Superior temporal gyrus (tissue), 1 donor: ENCODE measurements around the gene PPP1R26.

Experiments
- DNase-seq: peaks from one replicate; pipeline ENCODE4 v3.0.0-alpha.2; 2016; ENCODE audit errors: extremely low spot score

Gene PPP1R26

DNA sequence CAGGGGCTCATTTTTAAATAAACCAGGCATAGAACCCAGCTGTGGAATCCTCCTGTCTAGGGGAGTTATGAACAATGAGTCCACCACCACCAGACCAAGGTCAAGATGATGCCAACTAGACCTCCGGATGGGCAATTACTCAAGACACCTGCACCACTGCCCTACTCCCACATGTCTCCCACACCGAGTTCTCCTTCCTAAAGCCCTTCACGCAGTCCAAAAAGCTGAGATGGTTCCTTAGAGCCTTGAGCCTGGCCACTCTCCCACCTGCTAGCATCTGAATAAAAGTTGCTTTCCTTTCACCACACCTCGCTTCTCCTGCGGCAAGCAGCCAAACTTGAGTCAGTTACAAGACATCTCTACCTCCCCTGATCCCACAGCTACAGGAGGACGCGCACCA lies 15.4 kb upstream of the PPP1R26 start:
- DNase-seq = no peak

DNA sequence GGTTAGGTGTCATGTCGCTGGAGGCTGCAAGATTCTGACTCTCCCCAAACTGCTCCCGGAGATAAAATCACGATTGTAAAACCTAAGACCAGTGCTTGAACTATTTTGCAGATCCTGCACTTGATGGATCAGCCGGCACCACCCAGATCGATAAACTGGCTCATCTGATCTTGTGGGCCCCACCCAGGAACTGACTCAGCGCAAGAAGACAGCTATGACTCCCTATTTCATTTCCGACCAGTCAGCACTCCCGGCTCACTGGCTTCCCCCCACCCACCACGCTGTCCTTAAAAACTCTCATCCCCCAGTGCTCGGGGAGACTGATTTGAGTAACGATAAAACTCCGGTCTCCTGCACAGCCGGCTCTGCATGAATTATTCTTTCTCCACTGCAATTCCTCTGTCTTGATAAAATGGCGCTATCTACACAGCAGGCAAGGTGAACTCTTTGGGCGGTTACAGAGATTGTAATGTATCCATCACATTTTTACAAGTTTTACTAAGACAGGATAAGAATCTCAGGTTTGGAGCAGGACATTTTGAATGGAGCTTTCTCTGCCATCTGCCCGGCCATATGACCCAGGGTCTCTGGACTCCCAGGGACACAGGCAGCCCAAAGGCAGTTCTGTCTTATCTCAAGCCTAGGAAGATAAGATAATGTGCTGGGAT lies 10.6 kb upstream of the PPP1R26 start:
- no peak for DNase-seq

DNA sequence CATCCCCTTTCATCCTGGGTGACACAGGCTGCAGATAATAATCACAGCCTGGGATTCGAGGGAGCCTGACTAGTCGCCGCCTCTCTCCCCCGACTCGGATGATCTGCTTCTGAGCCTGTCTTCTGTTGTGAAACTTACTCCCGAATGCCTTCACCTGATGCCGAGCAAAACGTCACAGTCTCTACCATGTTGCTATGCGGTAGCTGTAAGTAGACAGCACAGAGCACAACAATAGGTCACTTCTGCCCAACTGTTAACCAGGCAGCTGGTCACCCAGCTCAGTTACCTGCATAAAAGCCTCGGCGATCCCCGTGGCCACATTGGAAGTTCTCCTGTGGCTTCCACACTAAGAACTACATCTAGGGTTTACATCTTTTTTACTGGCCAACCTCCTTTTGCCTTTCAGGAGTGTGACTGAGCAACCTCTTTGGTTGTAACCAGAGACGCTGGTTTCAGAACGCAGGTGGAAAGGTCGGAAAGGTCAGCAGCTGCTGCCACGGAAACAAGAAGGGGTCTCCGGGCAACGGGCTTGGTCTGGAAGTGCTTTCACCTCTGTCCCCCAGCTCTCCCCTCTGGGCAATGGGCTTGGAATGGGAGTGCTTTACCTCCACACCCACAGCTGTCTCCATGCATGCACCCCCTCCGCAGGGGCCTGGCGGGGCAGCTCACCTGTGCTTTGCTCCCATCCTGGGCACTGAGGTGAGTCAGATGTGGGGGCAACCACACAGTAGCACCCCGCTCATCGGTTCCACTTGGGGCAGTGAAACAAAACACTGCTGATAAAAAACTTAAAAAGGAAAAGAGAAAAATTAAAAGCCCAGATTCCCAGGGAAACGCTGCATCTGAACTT lies 7.6 kb upstream of the PPP1R26 start:
- no peak for DNase-seq

DNA sequence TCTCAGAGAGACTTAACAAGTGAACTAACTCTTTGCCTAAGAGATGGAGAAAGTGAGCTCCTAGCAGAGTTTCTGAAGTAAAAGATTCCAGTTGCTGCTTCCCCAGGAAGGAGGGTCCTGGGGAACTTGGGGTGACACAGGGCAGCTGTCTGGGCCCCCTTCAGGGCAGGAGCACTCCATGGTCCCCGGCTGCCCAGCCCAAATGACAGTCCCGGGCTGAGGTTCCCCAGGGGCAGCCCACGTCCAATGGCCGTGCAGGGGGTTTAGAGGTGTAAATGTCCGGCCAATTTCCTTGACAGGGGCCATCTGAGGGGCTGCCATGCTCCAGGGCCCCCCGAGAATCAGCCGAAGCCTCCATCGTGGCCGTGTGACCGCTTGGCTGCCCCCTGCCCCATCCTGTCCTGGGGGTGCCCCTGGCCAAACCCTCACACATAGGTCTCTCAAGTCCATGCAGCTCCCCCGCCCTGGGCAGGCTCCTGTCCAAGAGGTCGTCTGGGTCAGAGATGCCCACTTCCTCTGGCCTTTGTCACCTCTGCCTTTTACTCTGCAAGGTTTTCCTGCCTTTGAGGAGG lies 5.5 kb upstream of the PPP1R26 start:
- DNase-seq = no peak

DNA sequence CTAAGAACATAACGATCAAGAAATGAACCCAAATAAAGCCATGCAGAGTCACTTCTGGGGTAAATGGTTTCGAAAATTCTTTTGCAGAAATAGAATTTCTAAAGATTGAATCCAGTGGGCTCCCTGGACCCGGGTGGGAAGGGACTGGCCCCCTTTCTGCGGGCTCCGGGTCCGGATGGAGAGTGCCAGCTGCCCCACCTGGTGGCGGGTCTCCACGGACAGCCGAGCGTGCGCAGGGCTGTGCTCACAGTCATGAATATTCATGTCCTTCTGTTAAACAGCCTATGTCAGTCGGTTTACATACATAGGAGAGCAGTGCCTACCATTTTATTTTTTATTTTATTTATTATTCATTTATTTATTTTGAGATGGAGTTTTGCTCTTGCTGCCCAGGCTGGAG lies 4.7 kb upstream of the PPP1R26 start:
- peak; percentile 52 for DNase-seq

DNA sequence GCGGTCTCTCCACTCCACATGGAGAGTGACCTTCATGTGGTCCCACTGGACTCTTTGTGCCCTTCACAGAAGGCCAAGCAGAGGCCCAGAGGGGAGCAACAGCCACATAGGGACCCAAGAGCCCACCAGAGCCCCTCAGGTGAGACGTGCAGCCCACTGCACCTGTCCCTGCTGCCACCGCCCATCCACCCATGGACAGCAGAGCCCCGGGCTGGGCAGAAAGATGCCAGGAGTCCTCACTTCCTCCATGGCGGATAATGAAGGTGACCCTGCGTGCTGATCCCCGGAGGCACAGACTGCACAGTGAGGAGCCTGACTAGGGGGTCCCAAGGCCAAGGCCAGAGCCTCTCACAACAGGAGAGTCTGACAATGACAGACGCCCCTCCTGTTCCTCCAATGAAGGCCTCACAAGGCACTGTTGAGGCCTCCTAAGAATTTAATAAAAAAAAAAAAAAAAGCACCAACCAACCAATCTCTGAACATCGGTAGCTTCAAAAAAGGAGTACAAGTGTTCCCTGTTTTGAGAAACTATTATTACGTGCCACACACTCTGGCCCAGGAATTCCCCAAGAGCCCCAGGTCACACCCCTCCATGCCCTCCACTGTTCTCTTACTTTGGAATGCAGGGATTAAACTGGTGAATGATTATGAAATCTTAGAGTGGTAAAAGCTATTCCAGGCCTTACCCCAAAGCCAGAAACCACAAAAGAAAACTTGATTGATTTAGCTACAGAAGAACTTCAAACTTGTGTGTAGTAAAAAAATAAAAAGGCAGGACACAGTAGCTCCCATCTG lies 2.8 kb upstream of the PPP1R26 start:
- DNase-seq = no peak

DNA sequence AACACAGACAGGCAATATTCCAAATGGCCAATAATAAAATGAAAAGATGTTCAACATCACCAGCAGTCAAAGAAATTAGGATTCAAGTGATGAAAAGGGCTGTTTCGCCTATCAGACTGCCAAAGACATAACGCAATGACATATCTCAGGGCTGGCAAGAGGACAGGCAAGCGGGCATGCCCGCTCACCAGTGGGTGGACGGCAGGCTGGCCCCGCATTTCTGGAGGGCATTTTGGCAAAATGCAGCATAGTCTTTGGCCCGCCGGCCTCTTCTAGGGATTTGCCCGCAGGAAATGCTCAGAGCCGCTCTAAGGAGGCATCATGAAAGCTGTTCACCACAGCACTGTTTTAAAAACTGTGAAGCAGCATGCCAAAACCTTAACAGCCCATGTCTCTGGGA lies 1.4 kb upstream of the PPP1R26 start:
- DNase-seq = no peak

DNA sequence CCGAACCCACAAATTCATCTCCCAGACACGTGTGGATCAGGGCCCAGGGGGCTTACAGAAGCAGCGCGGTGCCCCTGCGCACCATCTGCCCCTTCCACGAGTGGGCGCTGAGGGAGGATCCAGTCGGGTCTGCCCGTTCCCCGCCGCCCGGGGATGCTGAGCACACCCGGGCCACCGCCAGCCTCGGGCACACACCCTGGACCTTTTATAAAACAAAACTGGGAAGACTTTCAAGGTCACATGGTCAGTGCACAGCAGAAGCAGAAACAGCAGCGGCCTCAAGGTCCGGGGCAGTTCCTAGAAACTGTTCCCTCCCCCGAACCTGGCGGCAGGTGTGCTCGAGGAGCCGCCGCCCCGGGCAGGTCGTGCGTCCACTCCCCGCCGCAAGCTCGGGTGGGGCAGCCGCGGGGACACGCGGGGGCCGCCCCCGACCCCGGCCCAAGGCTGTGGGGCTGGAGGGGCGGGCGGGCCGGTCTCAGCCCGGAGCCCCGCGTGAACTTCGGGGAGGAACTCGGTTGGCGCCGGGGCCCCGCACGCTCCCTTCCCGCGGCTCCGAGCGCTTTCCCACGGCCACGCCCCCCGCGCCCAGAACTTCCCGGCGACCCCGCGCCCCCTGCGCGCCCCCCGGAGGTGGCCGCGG lies 633 bp upstream of the PPP1R26 start:
- DNase-seq = peak; percentile 35

DNA sequence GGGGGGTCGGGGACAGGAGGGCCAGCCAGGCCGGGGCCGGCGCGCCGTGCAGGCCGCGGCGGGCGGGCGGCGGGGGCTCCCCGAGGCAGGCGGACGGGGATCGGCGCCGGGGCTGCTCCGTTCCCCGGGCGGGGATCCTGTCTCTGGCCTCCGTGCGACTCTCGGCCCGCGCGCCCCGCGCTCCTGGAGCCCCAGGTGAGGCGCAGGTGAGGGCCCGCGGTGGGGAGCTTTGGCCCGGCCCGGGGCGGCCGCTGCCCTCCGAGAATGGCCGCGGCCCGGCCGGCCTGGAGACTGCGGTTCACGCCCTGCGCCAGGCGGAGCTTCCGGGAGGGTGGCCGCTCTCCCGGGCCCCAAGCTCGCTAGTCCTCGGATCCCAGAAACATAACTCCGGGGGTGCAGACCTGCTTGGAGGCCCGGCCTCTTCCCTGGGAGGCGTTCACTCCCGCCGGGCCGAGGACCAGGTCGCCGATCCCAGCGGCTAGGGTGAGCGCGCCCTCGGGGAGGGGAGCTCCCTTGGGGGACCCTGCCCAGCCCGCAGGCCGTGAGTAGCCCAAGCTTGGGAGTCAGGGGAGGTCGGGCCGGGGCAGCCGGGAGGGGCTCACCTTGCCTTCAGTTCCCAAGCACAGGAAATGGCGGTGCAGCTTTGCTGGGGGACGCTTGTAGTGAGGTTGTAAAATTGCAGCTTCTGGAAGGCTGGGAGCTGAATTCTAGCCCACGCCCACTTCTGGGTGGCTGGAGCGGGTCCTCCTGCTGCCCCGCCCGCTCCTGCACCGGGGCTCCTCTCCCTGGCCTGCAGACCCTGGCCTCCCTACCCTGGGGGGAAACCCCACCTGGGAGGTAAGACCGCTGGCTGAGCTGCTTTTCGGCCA lies 723 bp downstream of the PPP1R26 start:
- DNase-seq = no peak

DNA sequence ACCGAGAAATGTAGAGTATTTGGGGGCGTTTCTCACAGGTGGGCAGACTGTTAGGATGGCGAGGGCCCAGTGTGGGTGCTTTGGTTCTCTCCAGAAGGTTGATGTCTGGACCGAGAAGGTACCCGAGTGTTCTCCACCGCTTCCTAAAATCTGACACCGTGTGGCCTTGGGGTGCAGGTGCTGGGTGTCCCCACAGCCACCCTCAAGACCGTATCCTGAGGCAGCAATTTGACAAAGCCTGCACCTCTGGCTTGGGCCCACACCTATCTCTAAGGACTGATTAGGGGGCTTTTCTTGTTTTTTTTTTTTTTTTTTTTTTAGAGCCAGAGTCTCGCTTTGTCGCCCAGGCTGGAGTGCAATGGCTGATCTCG lies 1.3 kb downstream of the PPP1R26 start:
- DNase-seq = no peak

DNA sequence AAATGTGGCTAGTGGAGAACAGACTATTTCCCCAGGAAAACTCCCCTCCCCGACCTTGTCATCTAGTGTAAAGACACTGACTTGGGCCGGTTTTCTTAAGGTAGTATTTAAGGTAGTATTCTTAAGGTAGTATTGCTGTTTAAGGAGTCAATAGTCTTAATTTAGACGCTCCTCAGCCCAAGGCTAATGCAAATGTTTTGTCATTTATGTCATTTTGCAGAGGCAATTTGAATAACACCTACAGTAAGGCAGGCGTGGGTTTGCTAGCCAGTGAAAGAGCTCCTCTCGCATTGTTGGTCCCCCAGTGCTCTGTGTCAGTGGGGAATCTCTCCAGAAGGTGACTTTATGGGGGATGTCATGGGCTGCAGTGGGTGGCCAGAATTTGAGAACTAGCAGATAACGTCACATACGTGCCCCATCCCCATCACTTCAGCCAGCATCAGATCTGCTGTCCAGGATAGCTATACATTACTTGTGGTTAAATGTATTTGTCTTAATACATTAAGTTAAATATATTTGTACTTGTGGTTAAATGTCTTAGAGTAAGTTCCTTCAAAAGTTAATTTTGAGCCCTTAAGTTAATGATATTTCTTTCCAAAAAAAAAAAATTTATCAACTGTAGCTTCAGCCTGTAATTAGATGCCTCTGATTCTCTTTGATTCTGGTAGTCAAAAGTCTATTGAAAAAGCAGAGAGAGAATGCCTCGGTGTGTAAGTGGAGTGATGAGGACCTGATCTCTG lies 2.6 kb downstream of the PPP1R26 start:
- DNase-seq = no peak

DNA sequence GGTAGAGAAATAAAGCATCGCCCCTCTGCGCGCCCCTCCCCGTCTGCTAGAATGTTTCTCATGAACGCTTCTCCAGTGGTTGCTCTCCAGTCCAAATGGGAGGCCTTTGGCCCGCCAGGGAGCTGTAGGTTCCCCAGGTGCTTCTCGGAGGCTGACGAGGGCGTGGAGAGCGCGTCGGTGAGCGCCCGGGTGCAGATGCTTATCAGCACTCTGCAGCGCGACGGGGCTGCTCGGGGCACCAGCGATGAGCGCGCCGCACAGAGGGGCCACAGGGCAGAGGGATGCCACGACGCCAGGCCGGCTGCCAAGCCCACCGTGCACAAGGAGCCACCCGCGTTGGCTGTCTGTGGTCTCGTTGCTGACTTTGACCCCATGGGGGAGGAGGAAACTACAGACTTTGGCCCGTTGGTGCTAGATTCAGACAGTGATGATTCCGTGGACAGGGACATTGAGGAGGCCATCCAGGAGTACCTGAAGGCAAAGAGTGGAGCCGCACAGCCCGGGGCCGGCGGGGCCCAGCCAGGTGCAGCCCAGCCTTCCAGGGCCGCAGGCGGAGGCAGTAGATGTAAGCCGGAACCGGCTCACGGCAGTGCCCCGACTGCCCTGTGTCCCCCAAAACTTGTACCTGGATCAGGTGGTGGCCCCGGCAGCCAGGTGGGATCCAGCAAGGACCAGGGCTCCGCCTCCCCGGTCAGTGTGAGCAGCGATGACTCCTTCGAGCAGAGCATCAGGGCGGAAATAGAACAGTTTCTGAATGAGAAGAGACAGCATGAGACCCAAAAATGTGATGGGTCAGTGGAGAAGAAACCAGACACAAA lies 5.1 kb downstream of the PPP1R26 start:
- DNase-seq = no peak

DNA sequence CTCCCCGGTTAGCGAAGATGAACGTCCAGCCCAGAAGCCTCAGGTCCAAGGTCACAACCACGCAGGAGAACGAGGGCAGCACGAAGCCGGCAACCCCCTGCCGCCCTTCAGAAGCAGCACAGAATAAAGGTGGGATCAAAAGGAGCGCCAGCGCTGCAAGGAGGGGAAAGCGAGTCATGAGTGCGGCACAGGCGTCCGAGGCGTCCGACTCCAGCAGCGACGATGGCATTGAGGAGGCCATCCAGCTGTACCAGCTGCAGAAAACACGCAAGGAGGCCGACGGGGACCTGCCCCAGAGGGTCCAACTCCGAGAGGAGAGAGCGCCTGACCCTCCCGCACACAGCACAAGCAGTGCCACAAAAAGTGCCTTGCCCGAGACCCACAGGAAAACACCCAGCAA lies 5.8 kb downstream of the PPP1R26 start:
- DNase-seq = no peak

DNA sequence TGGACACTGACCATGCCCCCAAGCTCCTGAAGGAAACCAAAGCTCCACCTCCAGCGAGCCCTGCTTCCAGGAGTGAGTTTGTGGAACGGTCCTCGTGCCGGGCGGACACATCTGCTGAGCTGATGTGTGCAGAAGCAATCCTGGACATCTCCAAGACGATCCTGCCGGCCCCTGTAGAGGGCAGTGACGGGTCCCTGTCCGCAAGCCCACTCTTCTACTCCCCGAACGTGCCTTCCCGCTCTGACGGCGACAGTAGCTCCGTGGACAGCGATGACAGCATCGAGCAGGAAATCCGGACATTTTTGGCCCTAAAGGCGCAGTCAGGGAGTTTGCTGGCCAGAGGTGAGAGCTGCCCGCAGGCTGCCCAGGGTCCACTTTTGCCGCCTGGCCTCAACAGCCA lies 6.2 kb downstream of the PPP1R26 start:
- no peak for DNase-seq

DNA sequence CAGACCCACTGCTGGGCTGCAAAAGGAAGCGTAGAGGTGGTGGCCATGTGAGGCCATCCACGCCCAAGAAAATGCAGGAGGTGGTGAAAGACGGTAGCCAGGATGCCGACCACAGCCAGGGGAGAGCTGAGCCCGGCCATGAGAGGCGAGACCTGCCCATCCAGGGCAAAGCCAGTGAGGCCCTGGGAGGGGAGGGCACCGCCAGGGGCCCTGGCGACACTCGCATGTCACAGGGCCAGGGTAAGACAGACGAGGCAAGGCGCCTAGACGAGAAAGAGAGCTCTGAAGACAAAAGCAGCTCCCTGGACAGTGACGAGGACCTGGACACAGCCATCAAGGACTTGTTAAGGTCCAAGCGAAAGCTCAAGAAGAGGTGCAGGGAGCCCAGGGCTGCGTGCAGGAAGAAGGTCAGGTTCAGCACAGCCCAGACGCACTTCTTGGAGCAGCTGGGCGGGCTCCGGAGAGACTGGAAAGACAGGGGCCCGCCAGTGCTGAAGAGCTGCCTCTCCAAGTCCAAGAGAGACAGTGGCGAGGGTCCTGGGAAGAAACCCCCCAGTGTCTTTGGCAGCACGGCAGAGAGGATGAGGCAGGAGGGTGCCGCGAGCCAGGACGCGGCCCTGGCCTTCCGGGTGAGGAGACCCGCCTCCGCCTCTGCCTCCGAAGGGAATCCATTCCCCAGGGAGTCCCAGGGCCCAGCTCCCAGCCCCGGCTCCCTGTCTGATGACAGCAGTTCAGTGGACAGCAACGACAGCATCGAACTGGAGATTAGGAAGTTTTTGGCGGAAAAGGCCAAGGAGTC lies 6.9 kb downstream of the PPP1R26 start:
- DNase-seq = no peak

DNA sequence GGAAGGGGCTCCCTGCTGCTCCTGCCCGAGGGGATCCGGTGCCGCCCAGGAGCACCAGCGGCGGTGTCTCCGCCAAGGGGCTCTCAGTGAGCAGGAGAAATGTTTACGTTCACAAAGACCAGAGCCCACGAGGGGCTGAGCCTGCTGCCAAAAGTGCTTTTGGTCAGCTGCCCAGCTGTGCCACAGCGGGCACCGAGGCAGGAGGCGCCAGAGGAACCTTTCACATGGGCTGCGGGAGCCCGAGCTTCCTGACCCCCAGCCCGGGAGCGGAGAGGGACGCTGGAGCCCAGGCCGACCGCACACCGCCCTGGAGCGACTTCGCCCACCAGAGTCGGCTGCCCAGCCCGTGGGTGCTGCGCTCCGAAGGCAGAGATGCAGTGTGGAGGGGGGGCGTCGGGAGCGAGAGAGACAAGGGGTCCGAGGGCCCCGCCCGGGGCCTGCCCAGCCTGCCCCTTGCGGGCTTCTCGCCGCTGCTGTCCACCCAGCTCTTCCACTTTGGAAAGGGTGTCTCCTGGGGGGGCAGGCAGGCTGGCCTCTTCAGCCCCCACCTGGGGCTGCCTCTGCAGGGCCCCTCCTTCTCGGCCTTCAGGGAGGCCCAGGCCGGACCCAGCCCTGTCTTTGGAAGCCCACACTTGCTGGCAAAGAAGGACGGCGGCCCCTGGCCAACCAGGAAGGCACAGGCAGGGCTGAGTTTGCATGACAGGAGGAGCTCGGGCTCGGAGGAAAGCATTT lies 7.9 kb downstream of the PPP1R26 start:
- no peak for DNase-seq

DNA sequence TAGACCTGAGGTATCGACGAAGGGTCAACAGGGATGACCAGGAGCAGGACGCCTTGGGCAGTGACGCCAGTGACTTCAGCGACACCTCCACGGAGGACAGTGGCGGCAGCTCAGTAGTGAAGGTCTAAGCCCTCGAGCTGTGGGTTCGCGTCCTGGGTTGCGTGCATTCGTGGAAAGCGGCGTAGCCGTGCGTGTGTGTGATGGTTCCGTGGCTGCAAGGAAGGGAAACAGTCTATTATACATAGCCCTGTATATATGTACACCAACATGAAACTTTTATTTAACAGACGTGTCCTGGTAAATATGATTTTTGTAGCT lies 8.4 kb downstream of the PPP1R26 start:
- DNase-seq = no peak

DNA sequence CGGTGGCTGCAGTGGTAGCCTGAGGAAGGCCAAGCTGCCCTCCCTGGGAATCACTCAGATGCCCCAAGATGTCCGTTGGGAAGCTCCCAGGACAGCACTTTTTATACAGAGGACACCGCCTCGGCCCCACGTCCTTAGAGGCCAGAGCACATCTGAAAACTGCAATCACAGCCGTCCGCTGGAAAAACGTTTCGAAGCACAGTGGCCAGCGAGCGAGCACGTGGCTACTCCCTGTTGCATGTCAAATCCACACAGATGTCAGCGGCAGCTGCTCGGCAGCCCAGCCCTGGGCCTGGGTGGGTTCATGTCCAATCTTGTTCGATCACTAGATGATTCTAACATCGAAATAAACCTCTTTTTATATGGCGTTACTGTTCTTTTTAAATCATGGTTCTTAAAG lies 8.9 kb downstream of the PPP1R26 start:
- DNase-seq = no peak
